ENCODE measurements around the gene SZRD1.

SZRD1 gene

DNA sequence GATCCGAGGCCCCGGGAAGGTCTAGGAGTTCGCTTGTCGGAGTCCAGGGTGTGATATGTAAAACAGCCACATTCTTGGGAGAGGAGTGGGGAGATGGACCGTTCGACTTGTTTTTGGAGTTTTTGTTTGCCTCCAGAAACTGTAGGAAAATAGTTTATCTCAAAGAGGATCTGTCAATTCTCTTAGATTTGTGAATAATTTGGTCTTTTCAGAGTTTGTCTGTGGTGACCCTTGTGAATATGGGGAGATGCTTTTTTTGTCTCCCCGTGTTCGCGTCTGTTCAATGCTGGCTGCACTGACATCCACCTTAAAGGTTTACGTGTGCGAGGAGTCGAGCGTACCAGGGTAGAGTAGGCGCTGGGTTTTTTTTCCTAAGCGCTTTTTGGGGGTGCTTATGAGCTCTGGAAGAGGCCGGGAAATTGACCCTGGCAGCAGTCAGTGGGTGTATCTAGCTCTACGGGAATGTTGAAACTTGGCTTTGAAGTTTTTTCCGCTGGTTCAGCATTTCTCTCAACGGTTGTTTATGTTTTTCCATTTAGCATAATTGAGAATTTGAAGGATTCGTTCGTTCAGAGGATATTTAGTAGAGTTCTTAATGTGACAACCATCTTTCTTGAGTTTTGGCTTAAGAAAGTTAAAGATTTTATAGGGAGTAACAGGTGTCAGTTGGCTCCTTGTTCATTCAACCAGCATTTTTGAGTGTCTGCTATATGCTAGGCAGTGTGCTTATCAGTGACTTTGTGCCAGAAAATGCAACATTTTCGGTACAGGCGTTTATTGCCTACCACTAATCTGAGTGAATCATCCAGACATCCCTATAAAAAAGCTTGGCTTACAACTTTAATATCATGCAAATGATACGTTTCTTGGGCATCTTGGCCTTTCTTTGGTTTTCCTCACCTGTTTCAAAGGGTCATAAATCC lies 1.2 kb downstream of the SZRD1 start:
- DNase-seq: no peak

DNA sequence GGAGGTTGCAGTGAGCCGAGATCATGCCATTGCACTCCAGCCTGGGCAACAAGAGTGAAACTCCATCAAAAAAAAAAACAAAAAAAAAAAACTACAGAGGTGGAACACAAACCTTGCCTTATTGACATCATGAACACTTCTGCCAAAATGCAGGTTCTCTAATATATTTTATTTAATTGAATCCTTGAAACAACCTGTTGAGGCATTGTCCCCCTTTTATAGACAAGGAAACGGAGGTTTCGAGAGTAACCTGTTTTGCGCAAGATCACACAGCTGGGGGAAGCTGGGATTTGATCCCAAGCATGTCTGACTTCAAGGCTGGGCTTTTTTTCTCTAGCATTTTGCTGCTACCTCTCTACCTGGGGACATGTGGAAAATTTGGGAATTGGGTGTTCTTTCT lies 2.8 kb downstream of the SZRD1 start:
- no peak for DNase-seq

DNA sequence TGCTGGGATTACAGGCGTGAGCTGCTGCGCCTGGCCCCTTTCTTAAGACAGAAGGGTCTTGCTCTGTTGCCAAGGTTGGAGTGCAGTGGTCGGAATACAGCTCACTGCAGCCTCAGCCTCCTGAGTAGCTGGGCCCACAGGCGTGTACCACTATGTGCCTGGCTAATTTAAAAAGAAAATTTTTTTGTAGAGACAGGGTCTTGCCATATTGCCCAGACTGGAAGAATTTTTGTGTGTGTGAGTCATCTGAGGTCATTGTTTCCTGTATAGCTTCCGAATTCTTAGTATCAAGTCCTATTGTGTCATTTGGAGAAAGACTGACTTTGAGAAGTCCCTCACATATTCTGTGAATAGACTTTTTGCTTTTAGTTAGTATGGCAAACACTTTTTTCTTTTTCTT lies 4.7 kb downstream of the SZRD1 start:
- DNase-seq: no peak

DNA sequence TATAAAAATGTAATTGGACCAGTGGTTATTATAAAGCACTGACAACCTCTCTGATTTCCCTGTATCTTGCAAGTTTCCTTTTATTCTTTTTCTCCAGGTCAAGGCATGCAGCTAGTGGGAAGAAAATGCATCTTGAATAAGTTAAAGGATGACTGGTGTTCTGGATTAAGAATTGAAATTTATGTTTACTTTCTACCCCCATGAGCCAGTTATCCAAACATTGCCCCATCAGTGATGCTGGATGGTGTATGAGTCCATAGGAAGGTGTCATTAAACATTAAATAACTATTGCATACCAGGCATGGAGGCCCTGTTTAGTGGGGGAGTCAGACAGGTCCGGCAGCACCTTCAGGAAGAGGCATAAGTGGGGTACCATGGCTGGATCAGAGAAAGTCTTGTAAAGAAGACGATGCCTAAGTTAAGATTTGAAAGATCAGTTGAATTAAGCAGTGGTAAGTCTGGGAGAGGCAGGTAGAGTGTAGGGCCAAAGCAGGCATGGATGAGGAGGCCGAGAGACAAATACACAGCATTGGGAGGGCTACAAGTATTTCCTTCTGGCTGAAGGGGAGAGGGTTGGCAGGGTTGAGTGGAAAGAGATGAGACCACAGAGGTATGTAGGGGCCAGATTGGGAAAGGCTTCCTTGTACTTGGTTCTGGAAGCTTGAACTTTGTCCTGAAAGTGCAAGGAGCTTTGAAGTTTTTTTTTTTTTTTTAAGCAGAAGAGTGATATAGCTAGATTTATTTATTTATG lies 5.7 kb downstream of the SZRD1 start:
- no peak for DNase-seq

DNA sequence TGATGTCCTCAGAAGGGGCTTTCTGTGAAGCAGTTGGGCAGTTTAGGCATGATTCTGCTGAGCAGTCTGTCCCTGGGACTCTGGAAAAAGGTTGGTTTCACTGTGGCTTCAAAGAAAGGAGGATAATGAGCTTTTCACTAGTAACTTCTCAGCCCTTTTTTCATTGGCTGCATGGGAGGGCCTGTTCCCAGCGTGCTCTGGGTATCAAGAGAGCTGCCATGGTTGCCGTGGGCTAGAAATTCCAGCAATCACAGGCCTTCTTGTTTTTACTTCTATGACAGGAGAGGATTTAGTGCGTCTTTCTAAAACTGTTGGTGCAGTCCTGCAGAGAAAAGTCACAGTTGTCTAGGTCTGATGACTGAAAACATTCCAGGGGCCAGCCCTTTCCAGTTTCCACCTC lies 7.2 kb downstream of the SZRD1 start:
- no peak for DNase-seq

DNA sequence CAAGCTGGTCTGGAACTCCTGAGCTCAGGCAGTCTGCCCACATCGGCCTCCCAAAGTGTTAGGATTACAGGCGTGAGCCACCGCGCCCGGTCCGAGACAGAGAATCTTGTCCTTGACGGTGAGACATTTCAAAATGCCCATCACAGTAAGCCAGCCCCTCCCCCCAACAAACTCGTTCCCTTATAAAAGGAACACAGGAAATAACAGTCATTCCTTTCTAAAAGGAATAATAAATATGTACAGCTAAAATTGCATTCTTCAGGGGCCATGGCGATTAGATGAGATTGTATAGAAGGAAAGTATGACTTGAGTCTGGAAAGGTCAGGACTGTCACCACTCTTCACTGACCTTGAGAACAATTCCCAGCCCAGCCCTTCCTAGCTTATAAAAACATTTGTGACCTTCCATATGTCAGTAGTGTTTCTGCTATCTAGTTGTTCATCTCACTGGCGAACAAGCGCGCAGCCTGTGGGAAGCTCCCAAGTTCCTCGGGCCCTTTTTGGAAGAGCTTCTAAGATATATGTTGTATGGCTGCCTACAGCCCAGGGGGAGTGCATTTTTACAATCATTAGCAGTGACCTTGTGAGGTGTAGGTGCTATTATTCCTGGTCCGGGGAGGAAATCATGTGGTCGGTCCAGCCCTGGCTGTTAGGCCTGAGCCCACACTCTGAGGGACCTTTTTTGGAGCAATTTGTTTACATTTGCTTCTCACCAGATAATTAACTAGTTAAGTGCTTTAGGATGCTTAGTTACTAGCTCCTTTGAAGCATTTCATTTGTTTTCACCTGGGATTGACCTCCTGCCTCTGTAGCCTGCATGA lies 8.7 kb downstream of the SZRD1 start:
- no peak for DNase-seq

DNA sequence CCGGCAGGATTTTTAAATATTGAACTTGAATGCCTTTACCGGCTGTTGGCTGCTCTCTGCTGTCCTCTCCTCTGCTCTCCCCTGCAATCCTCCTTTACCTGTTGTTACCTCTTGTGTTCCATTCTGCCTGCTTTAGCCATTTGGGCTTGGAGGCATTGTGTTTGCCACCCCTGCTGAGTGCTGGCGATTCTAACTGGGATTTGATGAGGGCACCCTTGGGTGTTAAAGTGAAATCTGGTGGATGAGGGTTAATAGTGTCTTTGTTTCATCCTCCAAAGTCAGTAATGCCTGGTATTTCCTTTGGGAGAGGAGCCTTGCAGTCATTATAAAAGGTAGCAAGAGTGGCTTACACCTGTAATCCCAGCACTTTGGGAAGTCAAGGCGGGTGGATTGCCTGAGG lies 9.9 kb downstream of the SZRD1 start:
- no peak for DNase-seq

DNA sequence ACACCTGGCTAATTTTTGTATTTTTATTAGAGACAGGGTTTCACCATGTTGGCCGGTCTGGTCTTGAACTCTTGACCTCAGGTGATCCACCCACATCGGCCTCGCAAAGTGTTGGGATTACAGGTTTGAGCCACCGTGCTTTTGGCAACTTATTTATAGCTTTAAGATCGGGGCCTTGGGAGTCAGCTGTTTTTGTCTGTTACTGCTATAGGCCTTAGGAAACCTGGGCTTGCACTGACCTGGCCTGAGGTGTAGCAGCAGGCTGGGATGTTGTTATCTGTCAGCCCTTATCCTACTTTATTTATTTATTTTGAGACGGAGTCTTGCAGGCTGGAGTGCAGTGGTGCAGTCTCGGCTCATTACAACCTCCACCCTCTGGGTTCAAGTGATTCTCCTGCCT lies 11.4 kb downstream of the SZRD1 start:
- DNase-seq: no peak

DNA sequence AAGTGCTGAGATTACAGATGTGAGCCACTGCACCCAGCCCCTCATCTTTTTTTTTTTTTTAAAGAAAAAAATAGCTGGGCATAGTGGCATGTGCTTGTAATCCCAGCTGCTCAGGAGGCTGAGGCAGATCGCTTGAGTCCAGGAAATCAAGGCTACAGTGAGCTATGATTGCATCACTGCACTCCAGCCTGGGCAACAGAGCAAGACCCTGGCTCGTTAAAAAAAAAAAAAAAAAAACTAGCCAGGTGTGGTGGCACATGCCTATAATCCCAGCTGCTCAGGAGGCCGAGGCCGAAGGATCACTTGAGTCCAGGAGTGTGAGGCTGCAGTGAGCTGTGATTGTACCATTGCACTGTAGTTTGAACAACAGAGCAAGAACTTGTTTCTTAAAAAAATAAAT lies 13.8 kb downstream of the SZRD1 start:
- DNase-seq: no peak

DNA sequence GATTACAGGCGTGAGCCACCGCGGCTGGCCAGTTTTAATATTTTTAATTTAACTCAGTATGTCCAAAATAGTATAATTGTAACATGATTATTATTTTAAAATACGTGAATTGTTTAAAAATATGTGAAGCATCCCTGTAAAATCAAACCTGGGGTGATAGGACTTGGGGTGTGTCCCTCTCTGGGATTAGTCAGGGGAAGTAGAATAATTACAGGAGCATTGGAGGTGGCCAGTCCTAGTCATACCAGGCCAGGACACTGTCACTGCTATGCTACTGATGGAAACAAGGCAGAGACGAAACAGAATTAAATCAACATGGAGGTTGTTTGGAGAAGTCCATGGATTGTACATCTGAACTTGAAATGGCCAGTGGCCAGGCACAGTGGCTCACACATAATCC lies 16.8 kb downstream of the SZRD1 start:
- no peak for DNase-seq

DNA sequence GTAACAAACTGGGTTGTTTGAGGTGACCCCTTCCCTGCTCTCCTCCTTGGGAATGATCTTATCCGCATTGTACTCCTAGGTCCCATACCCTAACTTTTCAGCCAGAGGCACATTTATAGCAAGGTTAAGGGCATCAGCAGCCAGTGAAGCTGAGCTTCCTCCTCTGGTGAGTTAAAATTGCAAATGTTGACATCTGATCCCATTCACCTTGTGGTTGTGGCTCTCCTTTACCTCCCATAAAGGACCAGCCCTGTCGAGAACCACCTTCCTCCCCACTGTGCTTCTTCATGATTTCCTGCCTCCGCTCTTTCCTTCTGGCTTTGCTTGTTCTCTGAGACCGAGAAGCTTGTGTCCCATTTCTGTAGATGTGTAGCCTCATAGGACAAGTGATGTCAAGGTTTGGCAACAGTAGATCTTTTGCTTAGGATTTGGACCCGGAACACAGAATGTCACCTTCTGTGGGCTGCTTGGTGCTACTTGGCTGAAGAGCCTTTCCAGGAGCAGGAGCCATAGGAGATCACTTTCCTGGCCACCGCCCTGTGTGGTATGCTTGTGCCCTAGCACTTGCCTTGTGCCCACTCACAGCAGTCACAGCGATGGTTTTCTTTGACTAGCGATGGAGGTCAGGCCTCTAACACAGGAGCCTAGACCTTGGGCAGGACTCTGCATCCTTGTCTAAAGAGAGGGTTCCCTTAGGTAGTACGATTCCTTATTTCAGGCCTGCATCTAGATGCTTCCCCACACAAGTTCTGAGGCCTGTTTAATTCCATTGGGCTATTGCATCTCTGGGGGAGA lies 18.8 kb downstream of the SZRD1 start:
- no peak for DNase-seq

DNA sequence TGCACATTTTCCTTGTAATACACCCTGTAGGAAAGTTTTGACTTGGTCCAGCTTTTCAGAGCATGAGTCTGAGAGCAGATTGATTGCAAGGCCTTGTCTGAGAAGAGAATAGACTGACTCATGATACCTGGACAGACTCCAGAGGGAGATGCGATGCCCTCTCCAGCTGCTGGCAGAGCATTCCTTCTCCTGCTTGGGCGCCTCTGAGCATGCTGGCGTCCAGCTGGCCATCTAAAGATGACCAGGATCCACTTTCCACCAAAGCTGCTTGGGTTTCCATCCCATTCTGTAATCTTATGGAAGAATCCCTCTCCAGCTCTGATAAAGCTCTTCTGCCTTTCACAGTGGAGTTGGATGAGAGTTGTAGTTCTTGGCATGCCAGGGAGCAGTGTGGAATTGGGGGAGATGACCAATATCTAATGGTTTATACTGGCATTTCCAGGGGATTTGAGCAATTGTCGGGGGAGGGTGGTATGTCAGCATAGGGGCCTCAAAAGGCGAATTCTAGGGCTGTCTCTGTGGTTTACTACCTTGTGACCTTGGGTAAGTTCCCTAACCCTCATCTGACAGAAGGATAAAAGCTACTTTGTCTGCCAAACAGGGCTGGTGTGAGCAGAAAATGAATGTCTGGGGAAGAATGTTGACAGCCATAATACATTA lies 19.5 kb downstream of the SZRD1 start:
- DNase-seq: no peak

DNA sequence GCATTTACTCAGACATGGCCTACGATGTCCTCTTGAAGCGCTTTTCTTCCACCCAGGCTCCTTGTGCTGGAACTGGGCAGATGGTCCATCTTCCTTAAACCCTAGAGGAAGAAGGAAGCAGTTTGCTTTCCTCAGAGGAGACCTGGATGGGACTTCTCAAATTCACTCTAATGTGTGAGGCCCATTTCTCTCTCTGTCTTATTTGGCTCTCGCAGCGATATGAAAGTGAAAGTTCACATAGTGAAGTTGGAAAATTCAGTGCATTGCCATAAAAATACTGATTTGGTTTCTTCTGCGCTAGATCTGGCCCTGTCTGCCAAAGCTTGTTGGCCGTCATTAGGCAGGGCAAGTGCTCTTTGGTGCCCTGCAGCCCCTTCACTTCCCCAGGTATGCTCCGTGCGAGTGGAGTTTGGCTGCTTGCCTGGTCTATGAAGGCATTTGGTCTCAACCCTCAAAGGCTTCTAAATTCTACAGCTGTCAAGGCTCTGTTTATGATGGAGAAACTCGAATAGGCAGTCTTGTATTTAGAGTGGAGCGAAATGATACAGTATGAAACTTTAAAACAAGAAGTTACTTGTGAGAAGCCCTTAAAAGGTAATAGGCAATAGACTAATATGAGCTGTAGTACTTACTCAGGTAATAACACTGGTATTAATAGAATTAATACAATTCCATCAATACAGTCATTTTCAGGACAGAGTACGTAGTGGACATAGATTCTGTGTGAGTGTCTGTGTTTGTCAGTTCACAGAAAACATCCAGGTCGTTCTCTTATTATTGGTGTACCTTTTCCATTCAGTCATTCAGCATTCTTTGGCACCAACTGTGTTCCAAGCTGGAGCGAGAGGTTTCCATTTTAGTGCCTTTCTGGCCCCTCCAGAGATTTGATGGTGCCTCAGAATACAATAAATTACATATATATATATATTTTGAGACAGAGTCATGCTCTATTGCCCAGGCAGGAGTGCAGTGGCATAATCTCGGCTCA lies 20.5 kb downstream of the SZRD1 start:
- DNase-seq: no peak

DNA sequence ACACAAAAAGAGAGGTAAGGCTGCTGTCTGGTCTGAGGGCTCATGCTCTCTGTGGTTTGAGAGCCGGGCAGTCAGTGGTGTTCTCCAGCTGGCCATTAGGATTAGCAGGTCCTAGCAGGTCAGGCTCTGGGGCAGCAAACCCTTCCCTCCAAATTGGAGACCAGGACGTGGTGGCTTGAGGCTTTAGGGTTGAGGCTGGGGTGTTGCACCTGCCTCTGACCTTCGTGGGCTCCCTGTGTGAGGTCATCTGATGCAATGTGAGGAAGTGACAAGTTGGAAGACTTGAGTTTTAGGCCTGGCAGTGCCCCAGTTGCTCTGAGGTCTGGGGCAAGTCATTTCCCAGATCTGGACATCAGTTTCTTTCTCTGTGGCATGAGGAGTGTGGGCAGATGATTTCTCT lies 24.4 kb downstream of the SZRD1 start:
- no peak for DNase-seq

DNA sequence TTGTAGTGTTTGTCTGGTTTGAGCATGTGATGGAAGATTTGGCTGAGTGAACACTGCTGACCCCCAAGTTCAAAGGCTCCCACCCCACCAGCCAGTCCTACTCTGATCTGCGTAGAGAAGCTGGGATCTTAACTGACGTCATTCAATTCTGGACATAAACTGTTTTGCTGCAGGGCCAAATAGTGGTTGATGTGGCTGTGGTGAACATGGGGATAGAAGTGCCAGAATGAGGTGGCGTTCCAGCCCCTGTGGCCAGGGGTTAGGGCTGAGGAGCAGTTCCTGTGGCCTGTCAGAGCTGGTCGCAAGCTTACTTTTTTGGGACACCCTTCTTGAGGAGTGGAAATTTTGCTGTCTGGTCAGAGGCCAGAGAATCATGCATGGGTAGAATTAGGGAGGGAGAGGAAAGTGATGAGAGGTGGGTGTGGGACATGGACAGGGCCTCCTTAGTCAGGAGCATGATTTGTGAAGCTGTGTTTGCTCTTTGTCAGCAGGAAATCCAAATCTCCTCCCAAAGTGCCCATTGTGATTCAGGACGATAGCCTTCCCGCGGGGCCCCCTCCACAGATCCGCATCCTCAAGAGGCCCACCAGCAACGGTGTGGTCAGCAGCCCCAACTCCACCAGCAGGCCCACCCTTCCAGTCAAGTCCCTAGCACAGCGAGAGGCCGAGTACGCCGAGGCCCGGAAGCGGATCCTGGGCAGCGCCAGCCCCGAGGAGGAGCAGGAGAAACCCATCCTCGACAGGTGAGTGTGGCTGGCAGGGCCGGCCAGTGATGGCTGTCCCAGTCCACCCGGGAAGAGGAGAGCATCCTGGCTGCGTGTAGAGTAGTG lies 25.9 kb downstream of the SZRD1 start:
- no peak for DNase-seq

DNA sequence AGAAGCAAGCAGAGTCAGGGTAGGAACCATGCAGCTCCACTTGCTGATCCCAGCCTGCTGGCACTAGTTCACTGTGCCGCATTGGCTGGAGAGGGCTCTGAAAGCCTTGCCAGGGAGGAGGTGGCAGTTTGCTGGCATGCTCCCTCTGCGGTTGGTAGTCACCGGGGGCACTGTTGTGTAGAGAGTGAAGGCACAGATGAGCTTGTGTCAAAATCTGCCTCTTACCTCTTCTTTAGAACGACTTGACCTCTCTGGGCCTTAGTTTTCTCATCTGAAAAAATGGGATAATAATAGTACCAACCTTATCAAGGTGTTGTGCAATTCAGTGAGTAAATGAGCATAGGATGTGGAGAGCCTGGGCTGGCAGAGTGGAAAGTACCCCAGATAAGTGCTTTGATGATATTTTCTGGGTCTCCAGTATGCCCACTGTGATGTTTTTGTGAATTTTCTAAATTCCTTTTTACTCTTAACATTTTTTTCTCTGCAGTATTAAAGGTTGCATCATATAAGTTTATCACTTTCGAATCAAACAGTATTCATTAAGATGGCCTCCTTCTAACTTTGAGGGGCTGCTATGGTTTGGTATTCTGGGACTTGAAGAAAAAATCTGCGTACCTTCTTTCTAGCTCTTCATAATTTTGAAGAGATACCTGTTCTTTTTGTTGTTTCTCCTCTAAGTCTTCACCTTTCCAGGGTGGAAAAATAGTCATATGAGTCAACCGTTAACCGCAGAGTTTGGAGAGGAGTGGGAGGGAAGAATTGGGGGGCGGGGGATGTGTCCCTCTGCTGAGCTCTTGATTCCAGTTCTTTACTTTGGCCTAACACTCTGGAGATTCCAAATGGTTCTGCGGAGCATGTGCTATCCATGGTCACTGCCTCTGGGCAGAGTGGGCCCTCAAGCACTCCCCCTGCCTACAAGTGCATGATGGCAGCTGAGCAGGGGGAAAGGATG lies 26.8 kb downstream of the SZRD1 start:
- DNase-seq: no peak

DNA sequence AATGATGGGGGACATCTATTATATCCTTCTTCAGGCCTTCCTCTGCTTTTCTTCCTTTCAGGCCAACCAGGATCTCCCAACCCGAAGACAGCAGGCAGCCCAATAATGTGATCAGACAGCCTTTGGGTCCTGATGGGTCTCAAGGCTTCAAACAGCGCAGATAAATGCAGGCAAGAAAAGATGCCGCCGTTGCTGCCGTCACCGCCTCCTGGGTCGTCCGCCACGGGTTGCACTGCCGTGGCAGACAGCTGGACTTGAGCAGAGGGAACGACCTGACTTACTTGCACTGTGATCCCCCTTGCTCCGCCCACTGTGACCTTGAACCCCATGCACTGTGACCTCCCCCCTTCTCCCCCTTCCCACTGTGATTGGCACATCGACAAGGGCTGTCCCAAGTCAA lies 27.9 kb downstream of the SZRD1 start:
- no peak for DNase-seq

DNA sequence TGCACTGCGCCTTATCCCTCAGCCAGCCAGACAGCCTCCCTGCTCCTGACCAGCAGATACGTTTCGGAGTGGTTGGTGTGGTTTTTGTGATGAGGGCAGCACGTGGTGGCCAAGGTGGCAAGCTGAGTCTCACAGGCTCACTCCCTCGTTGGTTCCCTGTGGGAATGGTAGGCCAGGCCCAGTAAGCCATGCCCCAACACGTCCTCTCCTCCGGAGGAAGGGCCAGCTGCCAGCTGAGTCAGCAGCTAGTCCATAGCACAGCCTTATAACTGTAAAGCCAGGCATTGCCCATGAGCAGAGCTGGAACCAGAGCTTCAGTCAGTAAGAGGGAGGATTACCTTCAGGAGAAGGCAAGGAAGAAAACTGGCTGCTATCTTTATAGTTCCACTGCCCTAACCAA lies 29.5 kb downstream of the SZRD1 start:
- no peak for DNase-seq

DNA sequence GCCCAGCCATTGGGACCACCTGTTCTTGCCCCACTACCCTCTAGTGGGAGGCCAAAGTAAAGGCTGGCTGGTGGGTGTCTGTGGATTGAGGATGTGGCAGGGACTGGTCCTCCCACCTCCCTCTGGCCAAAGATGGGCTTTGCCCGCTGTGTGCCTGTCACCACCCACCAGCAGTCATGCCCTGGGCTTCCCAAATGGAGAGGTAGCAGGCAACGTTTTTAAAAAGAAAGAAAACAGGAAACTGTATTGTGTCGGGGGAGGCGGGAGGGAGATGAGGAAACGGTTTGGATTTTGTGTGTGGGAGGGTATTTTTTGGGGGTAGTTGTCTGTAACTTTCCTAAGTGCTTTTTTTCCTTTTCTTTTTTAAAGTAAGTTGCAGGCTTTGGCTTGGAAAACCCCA lies 30.1 kb downstream of the SZRD1 start:
- no peak for DNase-seq

All from activated CD4-positive, CD25-positive, alpha-beta regulatory T cell (primary cell).